ENCODE results near the gene KRTAP4-3. TPM values are rescaled to one million over a fixed set of nuclear protein-coding genes. Genes with fewer than 3 reads are reported as not detected.
"Not testable (repeated sequence)": the region's sequence is repeated elsewhere in the genome, so short reads cannot be mapped to it uniquely, and the experiment has no call there.

KRTAP4-3 gene
- total RNA-seq, 1 experiment from 2014 or later = not detected

- DNase-seq = no peak
- TF ChIP-seq CTCF (IDR thresholded peaks at IDR 0.05; ENCODE audit: unreplicated experiment) = no peak
- Mint-ChIP-seq H3K36me3 (ENCODE audit: insufficient read depth, unreplicated experiment) (no peaks in the 10 kb centered on the region), H3K27ac (ENCODE audit: unreplicated experiment) (no peak overlapping the region), H3K9me3 (ENCODE audit: low read depth, unreplicated experiment) (peaks cover 7% of the 10 kb centered on the region), H3K27me3 (ENCODE audit: unreplicated experiment) (no peaks in the 10 kb centered on the region), H3K4me3 (ENCODE audit: low read depth, unreplicated experiment) (no peak overlapping the region), H3K4me1 (ENCODE audit: low read depth, unreplicated experiment) (no peaks in the 10 kb centered on the region)
- CTCF ChIA-PET = interaction anchor here (0.6 kb wide), 1 partner anchor 634 kb away, joined by 8 read pairs; no protein-coding TSS in a partner anchor
- intact Hi-C loops (cut with micrococcal nuclease; ENCODE audit: unreplicated experiment) = no loop called here
- no TSS peak for BruUV-seq (replicated peaks)
Observed at GRCh38 chr17:41199421-41200078, 31.5 kb upstream of the KRTAP4-3 start.

GRCh38 chr17:41196068-41196467, 28.0 kb upstream of the KRTAP4-3 start:
- Mint-ChIP-seq H3K27me3 (ENCODE audit: unreplicated experiment) (no peaks in the 10 kb centered on the region), H3K9me3 (ENCODE audit: low read depth, unreplicated experiment) (peaks cover 7% of the 10 kb centered on the region), H3K27ac (ENCODE audit: unreplicated experiment) (no peak overlapping the region), H3K4me1 (ENCODE audit: low read depth, unreplicated experiment) (no peaks in the 10 kb centered on the region), H3K4me3 (ENCODE audit: low read depth, unreplicated experiment) (no peak overlapping the region), H3K36me3 (ENCODE audit: insufficient read depth, unreplicated experiment) (no peaks in the 10 kb centered on the region)
- CTCF ChIA-PET = no interaction called here
- TF ChIP-seq CTCF (IDR thresholded peaks at IDR 0.05; ENCODE audit: unreplicated experiment) = no peak
- intact Hi-C loops (cut with micrococcal nuclease; ENCODE audit: unreplicated experiment) = no loop called here
- DNase-seq = no peak
- BruUV-seq (replicated peaks) = no TSS peak

- intact Hi-C loops (cut with micrococcal nuclease; ENCODE audit: unreplicated experiment) = no loop called here
- TF ChIP-seq CTCF (IDR thresholded peaks at IDR 0.05; ENCODE audit: unreplicated experiment) = no peak
- Mint-ChIP-seq H3K27me3 (ENCODE audit: unreplicated experiment) (peaks cover 10% of the 10 kb centered on the region), H3K36me3 (ENCODE audit: insufficient read depth, unreplicated experiment) (no peaks in the 10 kb centered on the region), H3K4me1 (ENCODE audit: low read depth, unreplicated experiment) (no peaks in the 10 kb centered on the region), H3K9me3 (ENCODE audit: low read depth, unreplicated experiment) (no peaks in the 10 kb centered on the region), H3K4me3 (ENCODE audit: low read depth, unreplicated experiment) (no peak overlapping the region), H3K27ac (ENCODE audit: unreplicated experiment) (no peak overlapping the region)
- no TSS peak for BruUV-seq (replicated peaks)
- no peak for DNase-seq
- CTCF ChIA-PET = no interaction called here
Observed at GRCh38 chr17:41190328-41190727, 22.3 kb upstream of the KRTAP4-3 start.

- BruUV-seq (replicated peaks); H3K4me3 Mint-ChIP-seq (ENCODE audit: low read depth, unreplicated experiment); intact Hi-C loops (cut with micrococcal nuclease; ENCODE audit: unreplicated experiment); H3K27me3 Mint-ChIP-seq (ENCODE audit: unreplicated experiment); CTCF ChIA-PET; DNase-seq; H3K9me3 Mint-ChIP-seq (ENCODE audit: low read depth, unreplicated experiment); H3K27ac Mint-ChIP-seq (ENCODE audit: unreplicated experiment); H3K4me1 Mint-ChIP-seq (ENCODE audit: low read depth, unreplicated experiment); H3K36me3 Mint-ChIP-seq (ENCODE audit: insufficient read depth, unreplicated experiment): not testable (repeated sequence)
Observed at GRCh38 chr17:41189837-41190318, 21.9 kb upstream of the KRTAP4-3 start, which contains the start of gene KRTAP9-1. KRTAP9-1 (plus strand) TSS chr17:41189887; CDS start chr17:41189887, 0 bp downstream.

GRCh38 chr17:41186872-41187271, 18.9 kb upstream of the KRTAP4-3 start:
- Mint-ChIP-seq H3K36me3 (ENCODE audit: insufficient read depth, unreplicated experiment) (no peaks in the 10 kb centered on the region), H3K9me3 (ENCODE audit: low read depth, unreplicated experiment) (no peaks in the 10 kb centered on the region), H3K4me1 (ENCODE audit: low read depth, unreplicated experiment) (peaks cover 18% of the 10 kb centered on the region), H3K27ac (ENCODE audit: unreplicated experiment) (no peak overlapping the region), H3K27me3 (ENCODE audit: unreplicated experiment) (peaks cover 10% of the 10 kb centered on the region), H3K4me3 (ENCODE audit: low read depth, unreplicated experiment) (no peak overlapping the region)
- DNase-seq = no peak
- CTCF ChIA-PET = no interaction called here
- no peak for TF ChIP-seq CTCF (IDR thresholded peaks at IDR 0.05; ENCODE audit: unreplicated experiment)
- no TSS peak for BruUV-seq (replicated peaks)
- intact Hi-C loops (cut with micrococcal nuclease; ENCODE audit: unreplicated experiment) = no loop called here
